Prostate gland (tissue), 2 donors: ENCODE measurements around the gene CHCHD3.

Experiments
- POLR2AphosphoS5 ChIP-seq: sonication (generic); formaldehyde crosslinking; IDR thresholded peaks from one replicate; pipeline ENCODE4 v1.6.1; 2017; ENCODE audit warnings: antibody characterized with exemption
- TF ChIP-seq, protein P1 (sequence below), 4 experiments: fragments of 200-600 bp in 2 of 4; fragments of 450-650 bp in 2 of 4; sonication (generic) in 2 of 4; IDR thresholded peaks; 1 replicate in 3 of 4; 2 replicates in 1 of 4; pipeline ENCODE4 v1.5.1; 2016 to 2019; ENCODE audit warnings: antibody characterized with exemption in 4 of 4, mild to moderate bottlenecking in 2 of 4, moderate library complexity in 2 of 4

DNA sequence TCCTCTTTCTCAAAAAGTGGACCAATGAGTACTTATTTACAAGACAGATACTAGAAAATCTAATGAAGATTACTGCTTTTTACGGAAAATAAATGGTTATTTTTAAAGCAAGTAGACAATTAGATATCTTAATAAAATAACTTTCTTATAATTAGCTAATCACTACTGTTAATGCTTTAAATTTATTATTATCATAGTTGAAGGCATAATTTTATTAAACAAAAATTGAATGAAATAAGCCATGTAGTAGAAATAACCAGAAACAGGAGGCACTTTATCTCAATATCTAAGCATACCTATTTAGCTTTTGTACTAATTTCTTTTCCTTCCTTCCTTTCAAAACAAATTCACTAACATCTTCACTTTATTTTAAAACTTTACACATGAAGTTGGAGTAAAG, 134.9 kb downstream of the CHCHD3 start:
- TF ChIP-seq, protein P1, sequence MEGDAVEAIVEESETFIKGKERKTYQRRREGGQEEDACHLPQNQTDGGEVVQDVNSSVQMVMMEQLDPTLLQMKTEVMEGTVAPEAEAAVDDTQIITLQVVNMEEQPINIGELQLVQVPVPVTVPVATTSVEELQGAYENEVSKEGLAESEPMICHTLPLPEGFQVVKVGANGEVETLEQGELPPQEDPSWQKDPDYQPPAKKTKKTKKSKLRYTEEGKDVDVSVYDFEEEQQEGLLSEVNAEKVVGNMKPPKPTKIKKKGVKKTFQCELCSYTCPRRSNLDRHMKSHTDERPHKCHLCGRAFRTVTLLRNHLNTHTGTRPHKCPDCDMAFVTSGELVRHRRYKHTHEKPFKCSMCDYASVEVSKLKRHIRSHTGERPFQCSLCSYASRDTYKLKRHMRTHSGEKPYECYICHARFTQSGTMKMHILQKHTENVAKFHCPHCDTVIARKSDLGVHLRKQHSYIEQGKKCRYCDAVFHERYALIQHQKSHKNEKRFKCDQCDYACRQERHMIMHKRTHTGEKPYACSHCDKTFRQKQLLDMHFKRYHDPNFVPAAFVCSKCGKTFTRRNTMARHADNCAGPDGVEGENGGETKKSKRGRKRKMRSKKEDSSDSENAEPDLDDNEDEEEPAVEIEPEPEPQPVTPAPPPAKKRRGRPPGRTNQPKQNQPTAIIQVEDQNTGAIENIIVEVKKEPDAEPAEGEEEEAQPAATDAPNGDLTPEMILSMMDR (IDR thresholded peaks at IDR 0.05), result no peak
- TF ChIP-seq POLR2AphosphoS5, result no peak
